ENCODE data around the gene CATSPER4. TPM values are rescaled to one million over a fixed set of nuclear protein-coding genes. Genes with fewer than 3 reads are reported as not detected.

Gene CATSPER4
- total RNA-seq, 3 donors from 2014 or later = not detected

DNA sequence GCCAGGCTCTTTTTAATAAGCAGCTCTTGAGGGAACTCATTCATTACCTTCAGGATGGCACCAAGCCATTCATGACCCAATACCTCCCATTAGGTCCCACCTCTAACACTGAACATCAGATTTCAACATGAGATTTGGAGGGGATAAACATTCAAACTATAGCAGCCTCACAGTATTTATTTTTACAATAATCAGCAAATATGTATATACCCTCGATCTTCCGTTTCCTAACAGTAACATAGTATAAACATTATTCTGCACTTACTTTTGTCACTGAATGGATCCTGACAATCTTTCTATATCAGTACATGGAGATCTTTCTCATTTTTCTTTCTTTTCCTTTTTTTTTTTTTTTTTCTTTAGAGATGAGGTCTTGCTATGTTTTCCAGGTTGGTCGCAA is 5.4 kb downstream of the CATSPER4 start:
- intact Hi-C loops (cut with DNase I, micrococcal nuclease) = no loop called here
- TF ChIP-seq, protein P1, sequence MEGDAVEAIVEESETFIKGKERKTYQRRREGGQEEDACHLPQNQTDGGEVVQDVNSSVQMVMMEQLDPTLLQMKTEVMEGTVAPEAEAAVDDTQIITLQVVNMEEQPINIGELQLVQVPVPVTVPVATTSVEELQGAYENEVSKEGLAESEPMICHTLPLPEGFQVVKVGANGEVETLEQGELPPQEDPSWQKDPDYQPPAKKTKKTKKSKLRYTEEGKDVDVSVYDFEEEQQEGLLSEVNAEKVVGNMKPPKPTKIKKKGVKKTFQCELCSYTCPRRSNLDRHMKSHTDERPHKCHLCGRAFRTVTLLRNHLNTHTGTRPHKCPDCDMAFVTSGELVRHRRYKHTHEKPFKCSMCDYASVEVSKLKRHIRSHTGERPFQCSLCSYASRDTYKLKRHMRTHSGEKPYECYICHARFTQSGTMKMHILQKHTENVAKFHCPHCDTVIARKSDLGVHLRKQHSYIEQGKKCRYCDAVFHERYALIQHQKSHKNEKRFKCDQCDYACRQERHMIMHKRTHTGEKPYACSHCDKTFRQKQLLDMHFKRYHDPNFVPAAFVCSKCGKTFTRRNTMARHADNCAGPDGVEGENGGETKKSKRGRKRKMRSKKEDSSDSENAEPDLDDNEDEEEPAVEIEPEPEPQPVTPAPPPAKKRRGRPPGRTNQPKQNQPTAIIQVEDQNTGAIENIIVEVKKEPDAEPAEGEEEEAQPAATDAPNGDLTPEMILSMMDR (IDR thresholded peaks at IDR 0.05) = no peak

DNA sequence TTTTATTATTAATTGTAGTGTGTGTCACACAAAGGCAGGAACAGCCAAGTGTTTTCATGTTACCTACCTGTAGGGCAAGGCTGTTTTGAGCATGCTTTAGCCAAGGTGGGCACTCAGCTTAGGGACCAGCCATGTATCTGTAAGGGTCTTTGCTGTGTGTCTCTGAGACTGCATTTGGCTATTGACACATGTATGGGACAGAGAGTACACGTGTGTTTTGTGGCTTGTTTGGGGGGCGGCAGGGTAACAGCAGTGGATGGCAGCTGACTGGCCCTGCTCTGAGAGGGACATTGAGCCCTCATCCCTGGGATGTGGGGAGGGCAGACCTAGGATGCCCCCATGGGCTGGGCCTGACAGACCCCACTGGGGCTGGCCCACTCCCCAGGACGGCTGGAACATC is 6.9 kb downstream of the CATSPER4 start:
- Histone ChIP-seq H3K4me1 (ENCODE audit: low read depth) (no peaks in the 10 kb centered on the region), H3K9me3 (no peaks in the 10 kb centered on the region), H3K4me3 (no peak overlapping the region), H3K36me3 (ENCODE audit: low read depth) (no peaks in the 10 kb centered on the region)
- intact Hi-C loops (cut with DNase I, micrococcal nuclease) = no loop called here
- ATAC-seq (no peak), DNase-seq (no peak)
- TF ChIP-seq, protein P1 (IDR thresholded peaks at IDR 0.05) = no peak

More for the DNA sequence above, 5.4 kb downstream of the CATSPER4 start:
- H3K4me3 ChIP-seq = no peak overlapping the region
- H3K4me1 ChIP-seq (ENCODE audit: low read depth) = no peaks in the 10 kb centered on the region
- H3K9me3 ChIP-seq = no peaks in the 10 kb centered on the region
- no peaks in the 10 kb centered on the region for H3K36me3 ChIP-seq (ENCODE audit: low read depth)
- no peak for ATAC-seq
- no peak for DNase-seq

DNA sequence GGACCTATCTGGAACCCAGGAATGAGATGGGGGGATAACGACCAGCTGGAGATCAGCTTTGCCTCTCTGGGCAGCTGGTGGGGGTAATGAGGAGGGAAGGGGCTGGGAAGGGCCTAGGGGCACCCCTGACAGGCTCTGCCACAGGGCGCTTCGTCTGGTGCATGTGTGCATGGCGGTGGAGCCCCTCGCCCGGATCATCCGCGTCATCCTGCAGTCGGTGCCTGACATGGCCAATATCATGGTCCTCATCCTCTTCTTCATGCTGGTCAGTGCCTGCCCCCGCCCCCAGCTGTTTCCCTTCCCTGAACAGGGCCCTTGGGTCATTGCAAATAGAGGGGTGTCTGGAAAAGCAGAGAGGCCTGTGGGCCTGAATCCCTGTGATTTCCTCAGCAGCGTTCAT is 7.4 kb downstream of the CATSPER4 start:
- intact Hi-C loops (cut with DNase I, micrococcal nuclease) = no loop called here
- Histone ChIP-seq H3K9me3 (no peaks in the 10 kb centered on the region), H3K4me3 (no peak overlapping the region), H3K36me3 (ENCODE audit: low read depth) (no peaks in the 10 kb centered on the region), H3K4me1 (ENCODE audit: low read depth) (no peaks in the 10 kb centered on the region)
- TF ChIP-seq, protein P1 (IDR thresholded peaks at IDR 0.05) = no peak
- ATAC-seq = no peak
- no peak for DNase-seq

DNA sequence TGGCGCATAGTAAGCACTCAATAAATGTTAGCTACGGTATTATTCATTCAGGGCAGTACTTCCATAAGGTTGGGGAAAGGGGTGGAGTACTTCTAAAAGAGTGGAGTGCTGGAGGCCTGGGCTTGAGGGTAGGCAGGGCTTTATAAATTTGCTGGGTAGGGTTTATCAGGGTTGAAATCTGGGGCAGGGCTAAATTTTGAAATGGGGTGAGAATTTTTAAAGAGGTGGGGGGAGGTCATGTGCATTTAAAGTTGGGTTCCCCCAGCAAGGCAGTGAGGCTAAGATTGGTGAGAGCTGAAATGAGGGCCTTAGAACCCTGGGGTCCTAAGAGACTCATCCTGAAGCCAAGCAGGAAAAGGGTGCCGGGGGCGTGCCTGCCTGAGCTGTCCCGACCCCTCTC is 10.0 kb downstream of the CATSPER4 start:
- H3K36me3 ChIP-seq (ENCODE audit: low read depth) = no peaks in the 10 kb centered on the region
- no peak overlapping the region for H3K4me3 ChIP-seq
- H3K4me1 ChIP-seq (ENCODE audit: low read depth) = no peaks in the 10 kb centered on the region
- intact Hi-C loops (cut with DNase I, micrococcal nuclease) = no loop called here
- no peak for DNase-seq
- H3K9me3 ChIP-seq = no peaks in the 10 kb centered on the region
- TF ChIP-seq, protein P1 (IDR thresholded peaks at IDR 0.05) = no peak
- no peak for ATAC-seq

DNA sequence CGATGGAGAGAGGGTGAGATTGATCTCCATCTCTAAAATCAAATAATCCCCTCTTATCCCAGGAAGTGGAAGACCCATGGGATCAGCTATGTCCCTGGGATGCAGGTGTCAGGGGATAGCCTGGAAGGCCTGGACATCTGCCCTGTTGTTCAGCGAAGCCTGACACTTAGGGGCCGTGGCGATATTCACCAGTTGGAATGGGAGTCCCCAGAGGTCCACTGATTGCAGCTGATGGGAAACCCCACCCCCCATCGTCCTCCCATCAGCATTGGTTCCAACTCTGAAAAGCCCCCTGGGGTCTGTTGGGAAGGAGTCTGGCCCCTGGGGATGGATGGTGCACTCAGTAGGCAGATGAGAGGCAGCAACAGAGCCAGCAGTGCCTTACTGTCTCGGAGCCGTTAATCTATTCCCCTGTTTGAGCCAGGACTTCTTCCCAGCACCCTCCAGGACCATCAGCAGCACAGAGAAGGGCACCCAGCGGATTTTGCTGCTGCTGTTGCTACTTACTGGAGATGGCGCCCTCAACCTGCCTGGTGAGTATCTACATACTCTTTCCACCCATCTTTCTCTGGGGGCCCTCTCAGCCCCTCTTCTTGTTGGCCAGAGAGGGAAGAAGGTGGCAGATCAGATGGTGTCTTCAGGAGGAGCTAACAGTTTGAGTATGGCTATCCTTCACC is 13.4 kb downstream of the CATSPER4 start:
- Histone ChIP-seq H3K4me1 (ENCODE audit: low read depth) (no peaks in the 10 kb centered on the region), H3K4me3 (no peak overlapping the region), H3K9me3 (no peaks in the 10 kb centered on the region), H3K36me3 (ENCODE audit: low read depth) (no peaks in the 10 kb centered on the region)
- intact Hi-C loops (cut with DNase I, micrococcal nuclease) = no loop called here
- TF ChIP-seq, protein P1 (IDR thresholded peaks at IDR 0.05) = no peak
- ATAC-seq (no peak), DNase-seq (no peak)
